Ovary (tissue), 9 donors: Measurements from ENCODE around the gene AZU1. TPM values are rescaled to one million over a fixed set of nuclear protein-coding genes. Genes with fewer than 3 reads are reported as not detected.
"Not testable (repeated sequence)": the region's sequence is repeated elsewhere in the genome, so short reads cannot be mapped to it uniquely, and the experiment has no call there.

Experiments
- DNase-seq, 5 donors: peaks; one replicate each; pipeline ENCODE4 v3.0.0-alpha.2; 2019 to 2020
- H3K27ac ChIP-seq, 2 donors: fragments of 200-600 bp; one replicate each; pipeline versions ENCODE4 v1.5.1 to v1.8.0; 2019 to 2022
- H3K27me3 ChIP-seq: fragments of 200-600 bp; one replicate; pipeline ENCODE4 v1.8.0; 2022
- H3K36me3 ChIP-seq: fragments of 200-600 bp; sonication (generic); one replicate; pipeline ENCODE4 v1.5.1; 2019
- H3K4me1 ChIP-seq: one replicate; pipeline ENCODE4 v1.8.1; 2013; ENCODE audit warnings: mild to moderate bottlenecking, moderate library complexity; ENCODE audit not compliant: insufficient read depth
- H3K4me3 ChIP-seq: fragments of 200-600 bp; sonication (generic); one replicate; pipeline ENCODE4 v1.5.1; 2017
- H3K9me3 ChIP-seq, 2 donors: fragments of 200-600 bp in 1 of 2; sonication (generic) in 1 of 2; one replicate each; pipeline versions ENCODE4 v1.5.1 to v1.8.1; 2013 to 2019; ENCODE audit warnings: mild to moderate bottlenecking in 1 of 2, moderate library complexity in 1 of 2
- EP300 ChIP-seq: sonication (generic); formaldehyde crosslinking; IDR thresholded peaks from one replicate; pipeline ENCODE4 v1.6.1; 2017; ENCODE audit warnings: antibody characterized with exemption
- POLR2A ChIP-seq: fragments of 450-650 bp; IDR thresholded peaks from one replicate; pipeline ENCODE4 v1.6.1; 2017; ENCODE audit warnings: antibody characterized with exemption, mild to moderate bottlenecking, moderate library complexity
- WGBS, 3 donors: extraction: QIAGEN DNeasy Blood & Tissue Kit in 1 of 3; methylation state at CpG; one replicate each; pipeline versions ENCODE4 v1.1.5 to v1.1.7; 2013 to 2017; 5-methylcytosine and 5-hydroxymethylcytosine counted together
- intact Hi-C, 4 donors: fragments of 100-400 bp; cut with DNase I; formaldehyde crosslinking; loops; one replicate each; pipeline versions ENCODE4 v1.11.0 to v1.15.1; 2022 to 2023
- polyA plus RNA-seq, 2 donors: library from polyadenylated mRNA; stranded (reverse); fragments of 200-250 nt in 1 of 2; fragments of 350-450 nt in 1 of 2; fragmentation: Illumina TruSeq in 1 of 2; extraction: RNeasy Lipid Tissue Mini Kit (QIAGEN cat#74804) in 1 of 2; gene quantifications; one replicate each; pipeline ENCODE4 v1.2.3, GENCODE V29; 2013 to 2014
- total RNA-seq, 7 donors: library from RNA; depleted of rRNA in 2 of 7; stranded (reverse); fragments of >200 nt in 2 of 7; fragmentation: NEBNext Ultra II Directional in 3 of 7; extraction: Animal tissue kit (Norgen Biotek cat#: 25700) in 3 of 7; gene quantifications; one replicate each; pipeline versions ENCODE4 v1.1.0 to v1.2.4, GENCODE V29; 2016 to 2023
- TF ChIP-seq, protein P1 (sequence below), 3 donors: fragments of 450-650 bp in 2 of 3; fragments of 200-600 bp in 1 of 3; IDR thresholded peaks; one replicate each; pipeline versions ENCODE4 v1.5.1 to v1.8.0; 2016 to 2022; ENCODE audit warnings: antibody characterized with exemption in 3 of 3, mild to moderate bottlenecking in 1 of 3
- donor health status: DM: no; HTN: no; CAD: no; lungs with moderate emphysema.
- donor health status: DM: no; HTN: no; CAD: no.
- donor health status: Bipolar disorder and iron deficiency.
- donor health status: DM: yes; HTN: yes; CAD: no.
- donor health status: DM: no; HTN: no; CAD: no.
- donor health status: DM: yes; HTN: yes; CAD: no.

Gene AZU1
- total and polyA plus RNA-seq, 9 donors = 0.11 to 1.0 TPM; not detected in 7

DNA sequence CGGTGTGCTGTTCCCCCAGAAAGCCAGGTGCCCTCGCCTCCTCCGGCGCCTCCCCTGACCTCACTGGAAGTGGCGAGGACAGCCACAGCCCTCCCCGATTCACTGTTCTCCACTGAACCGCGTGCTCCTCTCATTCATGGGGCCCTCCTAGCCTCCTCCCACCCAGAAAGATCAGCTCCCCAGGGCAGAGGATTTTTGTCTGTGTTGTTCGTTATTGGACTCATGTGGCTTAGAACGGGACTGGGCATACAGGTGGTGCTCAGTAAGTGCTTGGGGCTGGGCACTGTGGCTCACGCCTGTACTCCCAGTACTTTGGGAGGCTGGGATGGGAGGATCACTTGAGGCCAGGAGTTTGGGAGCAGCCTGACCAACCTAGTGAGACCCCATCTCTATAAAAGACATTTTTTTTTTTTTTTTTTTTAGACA is 16.9 kb downstream of the AZU1 start:
- no peak overlapping the region for H3K4me3 ChIP-seq
- intact Hi-C loops = loop anchor here in 1 of 4 donors (10.0 kb wide), 1 partner anchor 90 kb away; the partner anchor contains the start of gene MISP
- peaks cover 11% of the 10 kb centered on the region for H3K27me3 ChIP-seq
- H3K27ac ChIP-seq = no peak overlapping the region
- no peaks in the 10 kb centered on the region for H3K36me3 ChIP-seq
- peaks cover 13% of the 10 kb centered on the region for H3K4me1 ChIP-seq
- TF ChIP-seq POLR2A = no peak
- TF ChIP-seq EP300 = no peak
- TF ChIP-seq, protein P1, sequence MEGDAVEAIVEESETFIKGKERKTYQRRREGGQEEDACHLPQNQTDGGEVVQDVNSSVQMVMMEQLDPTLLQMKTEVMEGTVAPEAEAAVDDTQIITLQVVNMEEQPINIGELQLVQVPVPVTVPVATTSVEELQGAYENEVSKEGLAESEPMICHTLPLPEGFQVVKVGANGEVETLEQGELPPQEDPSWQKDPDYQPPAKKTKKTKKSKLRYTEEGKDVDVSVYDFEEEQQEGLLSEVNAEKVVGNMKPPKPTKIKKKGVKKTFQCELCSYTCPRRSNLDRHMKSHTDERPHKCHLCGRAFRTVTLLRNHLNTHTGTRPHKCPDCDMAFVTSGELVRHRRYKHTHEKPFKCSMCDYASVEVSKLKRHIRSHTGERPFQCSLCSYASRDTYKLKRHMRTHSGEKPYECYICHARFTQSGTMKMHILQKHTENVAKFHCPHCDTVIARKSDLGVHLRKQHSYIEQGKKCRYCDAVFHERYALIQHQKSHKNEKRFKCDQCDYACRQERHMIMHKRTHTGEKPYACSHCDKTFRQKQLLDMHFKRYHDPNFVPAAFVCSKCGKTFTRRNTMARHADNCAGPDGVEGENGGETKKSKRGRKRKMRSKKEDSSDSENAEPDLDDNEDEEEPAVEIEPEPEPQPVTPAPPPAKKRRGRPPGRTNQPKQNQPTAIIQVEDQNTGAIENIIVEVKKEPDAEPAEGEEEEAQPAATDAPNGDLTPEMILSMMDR (IDR thresholded peaks at IDR 0.05) = no peak
- no peaks in the 10 kb centered on the region for H3K9me3 ChIP-seq
- 12 to 15% (median 15%) methylated on average over 6 to 11 of the region's 11 CpGs for WGBS, 3 donors
- no peak for DNase-seq

DNA sequence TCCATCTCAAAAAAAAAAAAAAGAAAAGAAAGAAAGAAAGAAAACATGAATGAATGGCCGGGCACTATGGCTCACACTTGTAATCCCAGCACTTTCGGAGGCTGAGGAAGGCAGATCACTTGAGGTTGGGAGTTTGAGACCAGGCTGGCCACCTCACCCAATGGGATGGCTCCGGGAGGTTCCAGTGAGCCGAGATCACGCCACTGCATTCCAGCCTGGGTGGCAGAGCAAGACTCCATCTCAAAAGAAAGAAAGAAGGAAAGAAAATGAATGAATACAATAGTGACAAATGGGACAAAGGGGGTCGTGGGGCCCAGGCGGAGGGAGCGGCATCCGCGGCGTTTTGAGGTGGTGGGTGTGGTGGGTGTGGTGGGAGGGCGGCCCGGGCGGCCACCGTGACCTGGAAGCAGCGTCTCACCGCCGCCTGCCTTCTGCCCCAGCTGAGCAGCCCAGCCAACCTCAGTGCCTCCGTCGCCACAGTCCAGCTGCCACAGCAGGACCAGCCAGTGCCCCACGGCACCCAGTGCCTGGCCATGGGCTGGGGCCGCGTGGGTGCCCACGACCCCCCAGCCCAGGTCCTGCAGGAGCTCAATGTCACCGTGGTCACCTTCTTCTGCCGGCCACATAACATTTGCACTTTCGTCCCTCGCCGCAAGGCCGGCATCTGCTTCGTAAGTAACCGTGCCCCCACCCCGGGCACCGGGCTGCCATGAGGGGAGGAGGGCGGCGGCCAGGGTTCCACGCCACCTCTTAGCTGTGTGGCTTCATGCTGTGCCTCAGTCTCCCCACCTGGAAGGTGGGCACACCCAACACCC is 18.3 kb downstream of the AZU1 start:
- peaks cover 11% of the 10 kb centered on the region for H3K27me3 ChIP-seq
- no peaks in the 10 kb centered on the region for H3K36me3 ChIP-seq
- no peak overlapping the region for H3K4me3 ChIP-seq
- DNase-seq = no peak
- H3K4me1 ChIP-seq = peaks cover 14% of the 10 kb centered on the region
- no peak overlapping the region for H3K27ac ChIP-seq
- intact Hi-C loops = loop anchor here in 1 of 4 donors (10.0 kb wide), 1 partner anchor 91 kb away; the partner anchor contains the start of gene MISP
- no peak for TF ChIP-seq EP300
- TF ChIP-seq, protein P1 (IDR thresholded peaks at IDR 0.05) = no peak
- no peak for TF ChIP-seq POLR2A
- H3K9me3 ChIP-seq = no peaks in the 10 kb centered on the region
- WGBS, 3 donors = 78 to 84% (median 84%) methylated on average over 37 of the region's 37 CpGs

DNA sequence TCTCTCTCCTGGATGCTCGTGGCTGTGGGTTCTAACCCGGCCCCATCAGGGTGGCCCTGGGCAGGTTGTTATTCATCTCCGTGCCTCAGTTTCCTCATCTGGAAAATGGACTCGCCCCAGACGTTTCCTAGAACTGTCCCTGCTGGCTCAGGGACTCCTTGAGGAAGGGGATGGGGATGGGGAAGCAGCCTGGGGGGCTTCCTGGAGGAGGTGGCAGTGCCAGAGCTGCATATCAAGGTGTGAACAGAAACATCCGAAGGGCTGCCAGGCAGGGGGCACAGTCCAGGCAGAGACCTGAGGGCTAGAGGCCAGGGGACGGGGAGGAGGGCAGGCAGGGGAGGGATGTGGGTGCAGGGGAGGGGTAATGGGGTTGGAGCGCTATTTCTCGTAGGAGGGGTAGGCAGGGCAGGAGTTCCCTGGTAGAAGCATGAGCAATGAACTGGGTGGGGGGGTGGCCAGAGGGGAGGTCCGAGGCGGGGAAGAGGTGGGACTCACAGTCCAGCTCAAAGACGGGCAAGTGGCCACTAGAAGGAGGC is 20.8 kb downstream of the AZU1 start:
- H3K27ac ChIP-seq = no peak overlapping the region
- 40 to 45% (median 43%) methylated on average over 12 of the region's 12 CpGs for WGBS, 3 donors
- H3K36me3 ChIP-seq = no peaks in the 10 kb centered on the region
- no peak overlapping the region for H3K4me3 ChIP-seq
- TF ChIP-seq POLR2A (no peak), EP300 (no peak)
- TF ChIP-seq, protein P1 (IDR thresholded peaks at IDR 0.05) = no peak
- peaks cover 9% of the 10 kb centered on the region for H3K27me3 ChIP-seq
- peaks cover 11% of the 10 kb centered on the region for H3K4me1 ChIP-seq
- H3K9me3 ChIP-seq = no peaks in the 10 kb centered on the region
- intact Hi-C loops = loop anchor here in 1 of 4 donors (10.0 kb wide), 1 partner anchor 94 kb away; the partner anchor contains the start of gene MISP
- peak in 1 of 5 donors; percentile 28 for DNase-seq

DNA sequence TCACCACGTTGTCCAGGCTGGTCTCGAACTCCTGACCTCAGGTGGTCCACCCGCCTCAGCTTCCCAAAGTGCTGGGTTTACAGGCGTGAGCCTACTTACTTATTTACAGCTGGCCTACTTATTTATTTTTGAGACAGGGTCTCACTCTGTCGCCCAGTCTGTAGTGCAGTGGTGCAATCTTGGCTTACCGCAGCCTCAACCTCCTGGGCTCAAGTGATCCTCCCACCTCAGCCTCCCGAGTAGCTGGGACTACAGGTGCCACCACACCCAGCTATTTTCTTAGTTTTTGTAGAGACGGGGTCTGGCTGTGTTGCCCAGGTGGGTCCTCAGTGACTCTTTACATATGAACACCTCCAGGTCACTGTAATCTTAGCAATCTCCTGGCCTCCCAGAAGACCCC is 21.6 kb downstream of the AZU1 start:
- not testable (repeated sequence) for H3K27ac ChIP-seq, H3K9me3 ChIP-seq, DNase-seq, H3K36me3 ChIP-seq, H3K27me3 ChIP-seq, H3K4me3 ChIP-seq, H3K4me1 ChIP-seq
- intact Hi-C loops = loop anchor here in 1 of 4 donors (10.0 kb wide), 1 partner anchor 94 kb away; the partner anchor contains the start of gene MISP
- WGBS, 3 donors = 80 to 87% (median 81%) methylated on average over 8 of the region's 8 CpGs
